Measurements from ENCODE around the gene GTF2IRD1.
"Not testable (repeated sequence)": the region's sequence is repeated elsewhere in the genome, so short reads cannot be mapped to it uniquely, and the experiment has no call there.

GTF2IRD1 gene

DNA sequence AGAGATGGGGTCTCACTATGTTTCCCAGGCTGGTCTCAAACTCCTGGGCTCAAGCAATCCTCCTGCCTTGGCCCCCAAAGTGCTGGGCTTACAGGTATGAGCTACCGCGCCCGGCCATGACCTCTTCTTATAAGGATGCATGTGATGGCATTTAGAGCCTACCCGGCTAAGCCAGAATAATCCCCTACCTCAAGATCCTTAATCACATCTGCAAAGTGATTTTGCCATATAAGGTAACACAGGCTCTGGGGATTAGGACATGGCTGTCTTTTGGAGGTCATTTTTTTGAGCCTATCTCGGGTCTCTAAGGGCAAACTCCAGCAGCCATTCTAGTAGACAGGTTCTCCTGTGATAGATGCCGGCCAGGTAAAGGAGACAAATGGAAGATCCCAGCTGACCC is 39.6 kb downstream of the GTF2IRD1 start:
- no peak for DNase-seq (ENCODE audit: low read depth, low spot score)

DNA sequence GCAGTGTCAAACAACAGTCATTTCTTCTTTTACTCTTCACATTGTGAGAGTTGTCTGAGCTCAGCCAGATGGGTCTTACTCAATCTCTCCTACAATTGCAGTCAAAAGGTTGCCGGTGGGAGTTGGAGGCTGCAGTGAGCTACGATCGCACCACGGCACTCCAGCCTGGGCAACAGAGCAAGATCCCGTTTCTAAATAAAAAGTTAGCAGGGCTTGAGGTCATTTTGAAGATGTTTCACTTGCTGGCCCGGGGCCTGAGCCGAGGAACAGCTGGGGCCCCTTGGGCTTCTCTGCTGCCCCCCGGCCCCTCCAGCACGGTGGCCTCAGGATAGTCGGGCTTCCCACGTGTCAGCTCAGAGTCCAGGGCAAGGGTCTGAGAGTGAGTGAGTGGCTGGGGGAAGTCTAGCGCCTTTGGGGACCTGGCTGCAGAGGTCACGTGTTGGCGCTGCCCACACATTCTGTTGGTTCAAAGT is 40.4 kb downstream of the GTF2IRD1 start:
- no peak for DNase-seq (ENCODE audit: low read depth, low spot score)

DNA sequence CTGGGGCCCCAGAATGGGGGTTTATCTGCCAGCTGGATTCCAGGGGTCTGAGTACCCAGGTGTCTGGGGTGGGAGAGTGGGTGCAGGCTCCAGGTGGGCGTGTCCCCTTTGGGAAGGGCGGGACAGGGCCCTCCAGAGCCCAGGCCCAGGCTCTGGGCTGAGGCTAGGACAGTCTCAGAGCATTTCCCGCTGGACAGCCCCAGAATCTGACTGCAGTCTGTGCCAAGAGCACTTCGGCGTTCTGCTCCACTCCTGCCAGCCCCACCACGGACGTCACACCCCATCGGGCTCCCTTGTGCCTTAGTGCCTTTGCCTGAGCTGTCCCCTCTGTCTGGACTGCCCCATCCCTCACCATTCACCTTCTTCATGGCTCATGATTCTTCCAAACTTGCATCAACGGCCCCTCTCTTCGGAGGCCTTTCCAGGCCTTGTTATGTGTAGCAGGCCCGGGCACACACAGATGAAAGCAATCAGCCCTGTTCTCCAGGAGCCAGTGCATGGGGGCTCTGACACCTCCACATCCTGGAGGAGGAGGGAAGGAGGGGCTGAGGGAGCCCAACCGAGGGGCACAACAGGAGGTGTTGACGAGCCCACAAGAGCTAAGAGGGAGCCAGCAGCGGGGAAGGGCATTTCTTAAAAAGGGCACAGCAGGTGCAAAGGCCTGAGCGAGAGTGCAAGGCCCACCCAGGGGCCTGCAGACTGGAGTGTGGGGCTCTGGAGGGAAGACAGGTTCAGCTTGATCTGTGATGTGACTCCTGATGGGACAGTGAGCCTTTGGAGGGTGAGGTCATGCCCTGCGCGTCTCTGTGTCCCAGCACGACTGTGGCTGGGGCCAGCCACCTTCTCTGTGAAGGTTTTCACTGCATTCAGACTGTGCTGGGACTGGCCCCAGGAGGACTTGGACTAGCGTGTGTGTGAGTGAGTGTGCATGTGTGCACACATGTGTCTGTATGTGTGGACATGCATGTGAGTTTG is 41.7 kb downstream of the GTF2IRD1 start:
- no peak for DNase-seq (ENCODE audit: low read depth, low spot score)

DNA sequence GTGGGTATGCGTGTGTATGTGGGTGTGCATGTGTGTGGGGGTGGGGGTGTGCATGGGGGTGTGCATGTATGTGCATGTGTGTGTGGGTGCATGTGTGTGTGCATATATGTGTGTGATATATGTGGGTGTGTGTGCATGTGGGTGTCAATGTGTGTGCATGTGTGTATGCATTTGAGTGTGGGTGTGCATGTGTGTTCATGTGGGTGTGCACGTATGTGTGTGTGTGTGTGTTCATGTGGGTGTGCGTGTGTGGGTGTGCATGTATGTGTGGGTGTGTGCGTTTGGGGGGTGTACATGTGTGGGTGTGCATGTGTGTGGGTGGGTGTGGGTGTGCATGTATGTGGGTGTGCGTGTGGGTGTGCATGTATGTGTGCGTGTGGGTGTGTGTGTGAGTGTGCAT is 42.6 kb downstream of the GTF2IRD1 start:
- DNase-seq (ENCODE audit: low read depth, low spot score) = no peak

DNA sequence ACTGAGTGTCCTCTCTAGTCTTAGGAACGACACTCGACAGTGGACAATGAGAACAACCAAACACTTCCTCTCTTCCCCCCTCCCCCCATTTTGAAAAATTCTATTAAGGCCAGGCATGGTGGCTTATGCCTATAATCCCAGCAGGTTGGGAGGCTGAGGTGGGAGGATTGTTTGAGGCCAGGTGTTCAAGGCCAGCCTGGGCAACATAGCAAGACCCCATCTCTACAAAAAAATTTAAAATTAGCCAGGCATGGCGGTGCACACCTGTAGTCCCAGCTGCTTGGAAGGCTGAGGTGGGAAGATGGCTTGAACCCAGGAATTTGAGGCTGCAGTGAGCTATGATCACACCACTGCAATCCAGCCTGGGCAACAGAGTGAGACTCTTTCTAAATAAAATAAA is 43.1 kb downstream of the GTF2IRD1 start:
- not testable (repeated sequence) for DNase-seq (ENCODE audit: low read depth, low spot score)

DNA sequence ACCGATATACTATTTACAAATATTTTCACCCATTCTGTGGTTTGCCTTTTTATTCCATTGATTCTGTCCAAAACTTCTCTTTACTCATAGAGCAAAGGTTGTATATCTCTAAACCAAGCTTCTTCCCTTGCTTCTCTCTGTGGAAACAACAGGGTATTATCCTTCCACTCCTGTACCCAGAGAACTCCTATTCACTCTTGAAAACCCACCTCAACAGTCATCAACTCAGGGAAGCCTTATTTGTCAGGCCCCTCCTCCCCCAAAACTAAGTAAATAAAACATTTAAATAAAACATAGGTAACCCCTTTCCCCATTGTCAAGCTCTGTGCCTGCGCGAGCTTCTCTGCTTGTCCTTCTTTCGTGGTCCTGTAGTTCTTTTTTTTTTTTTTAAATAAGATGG is 44.6 kb downstream of the GTF2IRD1 start:
- no peak for DNase-seq (ENCODE audit: low read depth, low spot score)

DNA sequence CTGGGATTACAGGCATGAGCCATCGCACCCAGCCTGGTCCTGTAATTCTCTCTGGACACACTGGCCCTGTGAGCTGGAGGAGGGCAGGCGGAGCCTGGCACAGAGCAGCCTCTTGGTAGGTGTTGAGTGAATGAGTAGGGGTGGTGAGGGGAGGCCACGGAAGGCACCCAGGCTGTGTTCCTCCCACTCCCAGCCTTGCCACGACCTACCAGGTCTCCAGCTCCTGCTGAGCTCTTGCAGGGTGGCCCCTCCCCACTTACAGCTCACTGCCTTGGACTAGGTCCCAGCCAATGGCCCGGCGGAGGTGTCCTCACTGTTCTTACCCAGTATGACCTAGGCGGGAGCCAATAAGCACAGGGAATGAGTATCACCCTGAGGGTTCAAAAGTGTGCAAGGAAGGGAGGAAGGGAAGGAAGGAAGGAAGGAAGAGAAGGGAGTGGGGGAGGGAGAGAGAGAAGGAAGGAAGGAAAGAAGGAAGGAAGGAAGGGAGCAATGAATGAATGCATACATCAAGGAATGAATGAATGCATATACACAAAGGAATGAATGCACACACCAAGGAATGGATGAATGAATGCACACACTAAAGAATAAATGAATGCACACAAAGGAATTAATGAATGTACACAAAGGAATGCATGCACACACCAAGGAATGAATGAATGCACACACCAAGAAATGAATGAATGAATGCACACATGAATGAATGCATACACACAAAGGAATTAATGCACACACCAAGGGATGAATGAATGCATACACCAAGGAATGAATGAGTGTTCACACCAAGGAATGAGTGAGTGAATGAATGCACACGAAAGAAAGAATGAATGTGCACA is 45.5 kb downstream of the GTF2IRD1 start:
- no peak for DNase-seq (ENCODE audit: low read depth, low spot score)

DNA sequence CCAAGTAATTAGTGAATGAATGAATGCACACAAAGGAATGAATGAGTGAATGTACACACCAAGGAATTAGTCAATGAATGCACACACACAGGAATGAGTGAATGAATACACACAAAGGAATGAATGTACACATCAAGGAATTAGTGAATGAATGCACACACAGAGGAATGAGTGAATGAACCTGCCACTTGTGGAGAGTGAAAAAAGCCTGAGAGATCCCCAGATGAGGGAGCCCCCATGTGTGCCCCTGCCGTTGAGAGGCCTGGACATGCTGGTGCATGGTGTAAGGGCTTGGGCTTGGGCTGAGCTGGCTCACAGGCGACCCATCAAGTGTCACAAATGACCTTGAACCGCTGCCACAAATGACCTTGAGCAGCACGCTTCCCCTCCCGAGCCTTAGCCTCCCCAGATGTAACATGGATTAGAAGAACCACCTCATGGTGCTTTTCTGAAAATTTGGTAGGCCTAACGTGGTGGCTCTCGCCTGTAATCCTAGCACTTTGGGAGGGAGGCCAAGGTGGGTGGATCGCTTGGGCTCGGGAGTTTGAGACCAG is 46.2 kb downstream of the GTF2IRD1 start:
- no peak for DNase-seq (ENCODE audit: low read depth, low spot score)

DNA sequence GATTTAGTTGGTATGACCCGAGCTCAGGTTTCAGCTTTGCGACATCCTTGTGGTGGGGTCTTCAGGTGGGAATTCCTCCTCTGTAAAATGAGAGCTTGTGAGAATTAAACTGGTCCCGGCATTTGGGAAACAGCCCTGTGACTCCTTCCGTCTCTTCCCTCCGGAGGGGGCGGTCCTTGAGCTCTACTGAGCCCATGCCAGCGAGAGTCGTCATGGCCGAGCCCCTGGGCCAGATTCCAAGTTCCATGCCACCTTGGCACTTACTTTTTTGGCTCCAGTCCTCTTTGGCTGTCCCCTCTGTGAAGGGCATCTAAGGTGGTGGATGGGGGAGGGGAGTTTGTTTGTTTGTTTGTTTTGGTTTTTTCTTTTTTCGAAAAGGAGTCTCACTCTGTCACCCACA is 47.6 kb downstream of the GTF2IRD1 start:
- DNase-seq (ENCODE audit: low read depth, low spot score) = no peak

DNA sequence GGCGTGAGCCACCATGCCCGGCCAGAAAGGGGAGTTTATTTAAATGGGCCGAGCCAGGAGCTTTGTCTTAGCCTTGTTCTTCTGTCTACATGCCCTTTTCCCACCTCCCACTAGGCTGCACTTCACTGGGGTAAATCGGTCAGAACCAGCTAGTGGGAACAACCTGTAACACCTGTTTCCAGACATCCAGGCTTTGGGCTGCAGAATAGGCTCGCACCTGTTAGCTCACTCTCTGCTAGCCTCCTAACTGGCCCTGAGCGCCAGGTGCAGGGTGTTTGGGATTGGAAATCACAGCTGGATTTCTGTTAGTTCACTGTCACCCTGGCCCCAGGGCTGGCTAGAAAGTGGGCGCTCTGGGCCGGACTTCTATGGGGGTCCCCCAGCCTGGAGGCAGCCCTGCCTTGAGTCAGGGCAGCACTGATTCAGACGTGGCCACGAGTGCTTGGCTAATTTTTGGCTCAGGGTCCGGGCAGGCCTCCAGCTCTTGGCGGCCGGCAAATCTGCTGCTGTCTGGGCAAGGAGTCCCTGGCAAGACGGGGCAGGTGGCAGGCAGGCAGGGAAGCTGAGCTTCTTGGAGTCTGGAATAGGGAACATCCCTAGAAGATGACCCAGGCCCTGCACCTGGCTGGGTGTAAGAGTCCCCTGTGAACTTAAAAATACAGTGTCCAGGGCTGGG is 48.6 kb downstream of the GTF2IRD1 start:
- no peak for DNase-seq (ENCODE audit: low read depth, low spot score)

DNA sequence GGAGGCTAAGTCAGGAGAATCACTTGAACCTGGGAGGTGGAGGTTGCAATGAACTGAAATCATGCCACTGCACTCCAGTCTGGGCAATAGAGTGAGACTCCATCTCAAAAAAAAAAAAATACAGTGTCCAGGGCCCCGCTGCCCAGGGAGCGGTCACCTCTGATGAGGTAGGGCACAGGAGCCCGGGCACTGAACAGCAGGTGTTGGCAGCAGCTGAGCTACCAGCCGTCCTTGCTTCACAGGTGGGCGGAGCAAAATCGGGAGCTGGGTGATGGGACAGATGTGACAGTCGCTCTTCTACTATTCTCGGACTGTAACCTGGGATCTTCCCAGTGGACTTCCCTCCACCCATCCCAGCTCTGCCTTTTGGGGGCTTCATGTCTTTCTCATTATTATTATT is 49.4 kb downstream of the GTF2IRD1 start:
- no peak for DNase-seq (ENCODE audit: low read depth, low spot score)

DNA sequence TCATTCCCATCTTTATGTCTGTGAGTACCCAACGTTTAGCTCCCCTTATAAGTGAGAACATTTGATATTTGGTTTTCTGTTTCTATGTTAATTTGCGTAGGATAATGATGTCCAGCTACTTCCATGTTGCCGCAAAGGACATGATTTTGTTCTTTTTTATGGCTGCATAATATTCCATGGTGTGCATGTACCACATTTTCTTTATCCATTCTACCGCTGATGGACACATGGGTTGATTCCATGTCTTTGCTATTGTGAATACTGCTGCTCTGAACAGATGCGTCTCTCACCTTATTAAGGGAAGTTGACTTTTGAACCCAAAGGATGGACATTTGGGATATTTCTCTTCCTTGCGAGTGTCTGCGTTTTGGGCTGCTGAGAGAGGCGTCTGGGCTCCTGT is 50.2 kb downstream of the GTF2IRD1 start:
- no peak for DNase-seq (ENCODE audit: low read depth, low spot score)

DNA sequence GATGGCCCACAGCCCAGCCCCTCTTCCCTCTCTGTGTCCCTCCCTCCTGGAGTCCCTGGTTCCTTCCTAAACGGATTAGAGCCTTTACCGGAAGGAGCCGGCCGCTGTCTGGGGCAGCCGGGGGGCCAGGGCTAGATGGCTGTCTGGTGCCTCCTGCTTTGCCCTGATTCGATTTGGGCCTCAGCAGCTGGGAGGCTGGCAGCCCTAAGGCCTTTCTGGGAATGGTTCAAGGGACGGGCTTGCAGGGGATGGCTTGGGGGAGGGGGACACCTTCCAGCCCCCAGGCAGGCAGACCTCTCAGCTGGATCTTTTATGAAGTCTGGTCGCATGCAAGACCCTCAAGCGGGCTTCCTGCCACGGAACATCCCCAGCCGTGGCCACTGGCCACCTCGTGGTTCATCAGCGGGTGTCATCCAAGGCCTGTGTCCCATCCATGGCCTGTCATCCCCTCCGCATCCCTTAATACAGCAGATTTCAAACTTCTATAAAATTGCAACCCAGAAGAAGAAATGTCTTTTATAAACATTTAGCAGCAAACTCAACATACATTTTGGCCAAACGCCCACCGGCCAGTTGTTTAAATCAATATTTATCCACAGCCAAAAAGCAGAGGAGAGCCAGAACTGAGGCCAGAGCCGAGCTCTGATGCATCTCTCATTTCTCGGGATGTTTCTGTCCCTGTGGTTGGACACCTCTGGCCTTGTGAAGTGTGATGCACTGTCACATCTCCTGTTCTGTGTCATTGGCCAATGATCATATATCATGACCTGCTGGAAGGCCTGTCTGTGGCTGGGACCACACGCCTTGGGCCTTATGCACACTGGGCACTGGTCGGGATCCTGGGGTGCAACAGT is 52.0 kb downstream of the GTF2IRD1 start:
- DNase-seq (ENCODE audit: low read depth, low spot score) = peak; percentile 55

DNA sequence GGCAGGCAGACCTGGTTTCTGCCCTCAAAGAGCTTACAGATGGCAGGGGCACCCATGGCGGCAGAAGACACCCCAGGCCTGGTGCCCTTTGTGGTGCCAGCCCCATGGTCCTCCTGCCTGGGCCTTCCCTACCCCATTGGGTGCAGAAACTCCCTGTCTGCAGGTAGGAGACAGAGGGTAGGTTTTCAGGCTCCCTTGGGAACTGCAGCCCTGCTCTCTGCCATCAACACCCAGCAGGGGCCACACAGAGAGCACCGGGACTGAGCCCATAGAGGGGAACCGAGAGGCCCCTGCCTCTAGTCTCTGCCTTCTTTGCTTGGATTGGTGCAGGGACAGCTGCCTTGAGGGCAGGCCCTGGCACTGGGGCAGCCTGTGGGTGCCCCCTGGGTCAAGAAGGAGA is 52.6 kb downstream of the GTF2IRD1 start:
- DNase-seq (ENCODE audit: low read depth, low spot score) = no peak

DNA sequence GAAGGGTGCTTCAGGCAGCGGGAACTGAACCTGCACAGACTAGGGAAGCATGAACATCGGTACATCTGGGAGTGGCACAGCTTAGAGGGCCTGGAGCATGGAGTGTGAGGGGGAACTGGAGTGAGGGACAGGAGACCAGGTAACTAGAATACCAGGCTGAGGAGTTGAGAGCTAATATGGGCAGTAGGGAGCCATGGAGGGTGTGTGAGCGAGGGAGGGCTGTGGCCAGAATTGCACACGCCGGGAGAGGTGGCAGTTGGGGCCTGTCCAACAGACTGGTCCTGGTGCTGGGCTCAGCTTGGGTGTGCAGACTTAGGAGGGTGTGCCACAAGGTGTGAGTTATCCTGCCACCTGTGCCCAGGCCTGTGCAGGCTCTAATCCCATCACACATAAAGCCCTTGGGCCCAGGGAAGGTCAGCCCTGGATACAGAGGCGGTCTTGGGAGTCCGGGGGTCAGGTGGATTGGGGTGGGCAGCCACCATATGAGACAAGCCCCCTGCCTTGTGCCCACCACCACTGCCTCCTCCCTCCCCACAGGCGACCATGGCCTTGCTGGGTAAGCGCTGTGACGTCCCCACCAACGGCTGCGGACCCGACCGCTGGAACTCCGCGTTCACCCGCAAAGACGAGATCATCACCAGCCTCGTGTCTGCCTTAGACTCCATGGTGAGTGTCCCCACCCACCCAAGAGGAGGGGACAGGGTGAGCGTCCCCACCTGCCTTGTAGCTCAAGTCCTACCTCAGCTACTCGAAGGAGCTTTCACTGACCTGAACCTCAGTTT is 54.0 kb downstream of the GTF2IRD1 start:
- DNase-seq (ENCODE audit: low read depth, low spot score) = no peak

DNA sequence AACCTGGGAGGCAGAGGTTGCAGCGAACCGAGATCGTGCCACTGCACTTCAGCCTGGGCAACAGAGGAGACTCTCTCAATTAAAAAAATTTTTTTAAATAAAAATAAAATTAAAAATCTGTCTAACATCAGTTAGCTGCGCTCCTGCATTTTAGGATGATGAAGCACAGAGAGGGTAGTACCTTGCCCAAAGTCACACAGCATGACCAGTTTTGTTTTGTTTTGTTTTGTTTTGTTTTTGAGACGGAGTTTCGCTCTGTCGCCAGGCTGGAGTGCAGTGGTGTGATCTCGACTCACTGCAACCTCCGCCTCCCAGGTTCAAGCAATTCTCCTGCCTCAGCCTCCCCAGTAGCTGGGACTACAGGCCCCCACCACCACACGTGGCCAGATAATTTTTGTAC is 55.7 kb downstream of the GTF2IRD1 start:
- DNase-seq (ENCODE audit: low read depth, low spot score) = not testable (repeated sequence)

DNA sequence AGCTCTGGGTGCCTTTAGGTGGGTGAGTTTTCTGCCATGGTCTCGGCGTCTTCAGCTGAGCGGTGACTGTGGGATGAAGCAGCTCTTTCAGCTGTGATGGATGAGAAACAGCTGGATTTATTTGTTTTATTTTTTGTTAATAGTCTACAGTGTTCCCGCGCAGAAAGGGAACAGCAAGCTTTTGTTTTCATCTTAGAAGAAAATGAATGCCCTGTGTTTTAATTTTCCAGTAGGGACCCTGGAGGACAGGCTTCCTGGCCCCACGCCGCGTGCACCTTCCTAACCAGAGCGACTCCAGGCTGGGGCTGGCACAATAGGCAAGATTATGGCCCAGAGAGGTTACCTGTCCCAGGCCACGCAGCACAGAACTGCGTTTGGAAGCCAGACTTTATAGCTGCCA is 57.6 kb downstream of the GTF2IRD1 start:
- DNase-seq (ENCODE audit: low read depth, low spot score) = no peak

DNA sequence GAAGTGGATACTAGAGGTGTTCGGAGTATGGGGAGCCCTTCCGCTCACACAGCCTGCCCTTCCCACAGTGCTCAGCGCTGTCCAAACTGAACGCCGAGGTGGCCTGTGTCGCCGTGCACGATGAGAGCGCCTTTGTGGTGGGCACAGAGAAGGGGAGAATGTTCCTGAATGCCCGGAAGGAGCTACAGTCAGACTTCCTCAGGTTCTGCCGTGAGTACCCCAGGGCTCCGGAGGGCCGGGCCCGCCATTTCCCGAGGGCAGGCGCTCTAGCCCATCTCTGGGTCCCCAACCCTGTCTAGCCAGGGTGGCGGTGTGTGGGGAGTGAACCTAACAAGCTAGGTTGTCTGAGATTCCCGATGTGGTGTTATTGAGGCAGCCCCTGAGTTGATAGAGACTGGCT is 59.1 kb downstream of the GTF2IRD1 start:
- no peak for DNase-seq (ENCODE audit: low read depth, low spot score)

DNA sequence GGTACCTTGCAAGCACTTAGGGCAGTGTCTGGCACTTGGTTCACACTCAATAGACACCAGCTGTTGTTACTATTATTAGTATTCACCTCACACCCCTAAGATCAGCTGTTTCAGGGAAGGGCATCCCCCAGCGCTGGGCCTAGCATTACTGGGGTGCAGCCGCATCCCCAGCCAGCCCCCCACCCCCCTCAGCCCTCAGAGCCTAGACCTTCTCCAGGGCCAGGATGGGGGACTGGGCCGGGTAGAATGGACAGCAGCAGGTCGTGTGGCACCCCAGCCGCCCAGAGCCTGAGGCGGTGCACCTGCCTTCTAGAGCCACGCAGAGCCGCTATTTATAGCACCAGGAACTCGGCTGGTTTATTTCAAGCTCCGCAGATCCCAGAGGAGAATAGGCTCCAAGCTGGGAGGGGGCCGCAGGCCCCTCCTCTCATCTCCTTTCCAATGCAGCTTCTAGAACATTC is 60.5 kb downstream of the GTF2IRD1 start:
- no peak for DNase-seq (ENCODE audit: low read depth, low spot score)

DNA sequence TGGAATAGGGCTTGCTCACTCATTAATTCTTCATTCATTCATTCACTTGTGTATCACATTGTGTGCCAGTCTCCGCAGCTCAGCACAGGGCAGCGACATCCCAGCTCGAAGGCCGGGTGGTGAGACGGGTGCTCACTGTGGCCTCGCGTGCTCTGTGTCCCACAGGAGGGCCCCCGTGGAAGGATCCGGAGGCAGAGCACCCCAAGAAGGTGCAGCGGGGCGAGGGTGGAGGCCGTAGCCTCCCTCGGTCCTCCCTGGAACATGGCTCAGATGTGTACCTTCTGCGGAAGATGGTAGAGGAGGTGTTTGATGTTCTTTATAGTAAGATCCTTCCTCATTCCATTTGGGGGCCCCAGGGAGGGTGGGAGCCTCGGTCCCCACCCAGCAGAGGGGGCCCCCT is 61.6 kb downstream of the GTF2IRD1 start:
- no peak for DNase-seq (ENCODE audit: low read depth, low spot score)
